PC-3 (cell line): ENCODE measurements around the gene MVB12B. TPM values are rescaled to one million over a fixed set of nuclear protein-coding genes. Genes with fewer than 3 reads are reported as not detected.
A peak's percentile ranks its signal among the peaks of the same experiment; 100 is the strongest.

Source experiments
- ATAC-seq: fragments of 200-7000 bp; cut with Tn5 transposase; 2 replicates; pipeline ENCODE4 v1.9.1; 2020; ENCODE audit warnings: mild to moderate bottlenecking, moderate library complexity
- BruUV-seq: library from RNA; stranded (reverse); fragments of 400-500 nt; replicated peaks from 2 replicates; lab custom pipeline; 2021; lab: Mats Ljungman, UMichigan
- CTCF ChIA-PET: fragments of 300-600 bp; sonication (Branson Sonifier 250); formaldehyde crosslinking; loops from one replicate; lab custom pipeline; 2022; ENCODE audit warnings: antibody characterized with exemption; lab: Charles Lee
- POLR2A ChIA-PET: fragments of 300-600 bp; sonication (Branson Sonifier 250); formaldehyde crosslinking; loops from one replicate; lab custom pipeline; 2022; ENCODE audit warnings: antibody characterized with exemption; ENCODE audit not compliant: unreplicated experiment; lab: Charles Lee
- DNase-seq: peaks from one replicate; pipeline ENCODE4 v3.0.0-alpha.2; 2015
- H2AFZ ChIP-seq: fragments of 300-600 bp; sonication (generic); 2 replicates; pipeline ENCODE4 v1.6.0; 2016; ENCODE audit warnings: antibody characterized with exemption, low read length
- H3F3A ChIP-seq: fragments of 300-600 bp; sonication (generic); one replicate; pipeline ENCODE4 v1.6.0; 2017; ENCODE audit warnings: antibody characterized with exemption, low read length, control low read depth, mild to moderate bottlenecking; ENCODE audit not compliant: unreplicated experiment
- H3K27ac ChIP-seq: fragments of 300-600 bp; sonication (generic); 2 replicates; pipeline ENCODE4 v1.5.1; 2016; ENCODE audit warnings: mild to moderate bottlenecking, low read length
- H3K27me3 ChIP-seq: fragments of 300-600 bp; sonication (generic); 2 replicates; pipeline ENCODE4 v1.6.1; 2016; ENCODE audit warnings: low read length, mixed read lengths
- H3K36me3 ChIP-seq: fragments of 300-600 bp; sonication (generic); 2 replicates; pipeline ENCODE4 v1.6.1; 2016; ENCODE audit warnings: low read depth, mixed run types, low read length, mixed read lengths
- H3K4me1 ChIP-seq: fragments of 300-600 bp; sonication (generic); 2 replicates; pipeline ENCODE4 v1.5.1; 2016; ENCODE audit warnings: low read length; ENCODE audit not compliant: insufficient read depth
- H3K4me2 ChIP-seq: fragments of 300-600 bp; sonication (generic); 2 replicates; pipeline ENCODE4 v1.6.0; 2016; ENCODE audit warnings: low read length
- H3K4me3 ChIP-seq: fragments of 300-600 bp; sonication (generic); 2 replicates; pipeline ENCODE4 v1.5.1; 2016; ENCODE audit warnings: mild to moderate bottlenecking, low read length, mixed read lengths
- H3K79me2 ChIP-seq: fragments of 300-600 bp; sonication (generic); 2 replicates; pipeline ENCODE4 v1.6.1; 2017; ENCODE audit warnings: low read length, mixed read lengths
- H3K9ac ChIP-seq: fragments of 300-600 bp; sonication (generic); 2 replicates; pipeline ENCODE4 v1.6.0; 2016; ENCODE audit warnings: mild to moderate bottlenecking, low read length
- H3K9me2 ChIP-seq: fragments of 300-600 bp; sonication (generic); replicated peaks from 2 replicates; pipeline ENCODE4 v1.6.1; 2016; ENCODE audit warnings: mixed run types, low read length, mixed read lengths
- H3K9me3 ChIP-seq: fragments of 300-600 bp; sonication (generic); 2 replicates; pipeline ENCODE4 v1.6.1; 2016; ENCODE audit warnings: low read length, mixed read lengths
- H4K20me1 ChIP-seq: fragments of 300-600 bp; sonication (generic); 2 replicates; pipeline ENCODE4 v1.6.1; 2016; ENCODE audit warnings: low read length, mixed read lengths
- CTCF ChIP-seq: fragments of 300-600 bp; sonication (generic); conservative IDR thresholded peaks from 2 replicates; pipeline ENCODE4 v1.5.1; 2017; ENCODE audit warnings: antibody characterized with exemption, low read depth, mild to moderate bottlenecking, low read length
- EZH2 ChIP-seq: fragments of 300-600 bp; sonication (generic); IDR thresholded peaks from one replicate; pipeline ENCODE4 v1.6.1; 2017; ENCODE audit warnings: antibody characterized with exemption, mild to moderate bottlenecking, low read length; ENCODE audit not compliant: unreplicated experiment
- EZH2phosphoT487 ChIP-seq: fragments of 300-600 bp; sonication (generic); IDR thresholded peaks from 2 replicates; pipeline ENCODE4 v1.6.1; 2018; ENCODE audit warnings: mild to moderate bottlenecking, antibody characterized with exemption, low read length, borderline replicate concordance
- intact Hi-C: fragments of 100-400 bp; cut with micrococcal nuclease; formaldehyde crosslinking; loops from 2 replicates; pipeline ENCODE4 v1.9.0; 2023
- total RNA-seq: library from RNA; depleted of rRNA; stranded (reverse); fragments of >200 nt; gene quantifications from 2 replicates; pipeline ENCODE4 v1.2.3, GENCODE V29; 2014

Gene MVB12B
- total RNA-seq, 1 experiment from 2014 or later = 7.2 TPM

DNA sequence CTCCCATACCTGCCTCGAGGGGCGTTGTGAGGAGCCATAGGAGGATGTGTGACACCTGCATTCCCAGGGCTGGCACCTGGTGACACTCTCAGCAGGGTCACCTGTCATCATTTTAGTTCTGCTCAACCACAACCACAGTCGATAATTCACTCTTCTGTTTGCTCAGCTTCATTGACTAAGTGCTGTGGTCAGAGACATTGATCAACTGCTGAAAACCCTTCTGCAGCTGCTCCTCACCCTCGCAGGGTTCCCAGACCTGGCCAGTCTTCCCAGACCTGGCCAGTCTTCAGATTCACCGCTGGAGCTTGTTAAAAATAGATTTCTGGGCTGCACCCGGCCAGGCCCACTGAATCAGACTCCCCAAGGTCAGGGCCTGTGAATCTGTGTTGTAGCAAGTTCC is 92.8 kb downstream of the MVB12B start:
- no peak for TF ChIP-seq EZH2phosphoT487
- DNase-seq = peak; percentile 67
- H3K4me2 ChIP-seq = peak overlapping the region; percentile 51
- no peaks in the 10 kb centered on the region for H3K9me3 ChIP-seq
- ChIA-PET CTCF (no interaction called here), POLR2A (no interaction called here)
- no peaks in the 10 kb centered on the region for H4K20me1 ChIP-seq
- intact Hi-C loops = no loop called here
- peak overlapping the region; percentile 78 for H3K9ac ChIP-seq
- no peaks in the 10 kb centered on the region for H3F3A ChIP-seq
- no peak overlapping the region for H3K4me3 ChIP-seq
- H2AFZ ChIP-seq = no peak overlapping the region
- no peaks in the 10 kb centered on the region for H3K9me2 ChIP-seq
- ATAC-seq = peak; percentile 34; the same call in 1 of the 2 replicates
- peak overlapping the region; percentile 97 for H3K27ac ChIP-seq
- no peaks in the 10 kb centered on the region for H3K27me3 ChIP-seq
- no TSS peak for BruUV-seq
- no peaks in the 10 kb centered on the region for H3K79me2 ChIP-seq
- H3K36me3 ChIP-seq = no peaks in the 10 kb centered on the region; the same call in 1 of the 2 replicates
- peaks cover 21% of the 10 kb centered on the region for H3K4me1 ChIP-seq

DNA sequence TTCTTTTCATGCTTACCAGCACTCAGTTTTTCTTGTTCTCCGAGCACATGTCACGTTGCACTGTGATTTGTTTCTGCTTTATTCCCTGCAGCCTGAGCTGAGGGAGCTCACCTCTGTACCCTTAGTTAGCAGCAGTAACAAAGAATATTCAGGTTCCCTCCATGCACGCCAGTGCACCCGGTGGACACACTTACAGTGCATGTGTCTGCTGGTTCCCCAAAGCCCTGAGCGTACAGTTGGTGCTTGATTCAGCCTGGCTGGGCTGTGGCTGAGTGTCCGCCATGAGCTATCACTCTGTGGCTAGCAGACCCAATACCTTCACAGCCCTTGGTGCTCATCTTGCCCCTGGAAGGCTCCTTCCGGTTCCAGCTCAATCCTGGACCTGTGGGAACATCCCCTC is 93.5 kb downstream of the MVB12B start:
- no TSS peak for BruUV-seq
- Histone ChIP-seq H4K20me1 (no peaks in the 10 kb centered on the region), H3K4me1 (peaks cover 21% of the 10 kb centered on the region), H3F3A (no peaks in the 10 kb centered on the region), H3K9ac (peak overlapping the region; percentile 78), H3K27ac (peak overlapping the region; percentile 97), H3K4me2 (peak overlapping the region; percentile 51), H3K27me3 (no peaks in the 10 kb centered on the region), H3K9me2 (no peaks in the 10 kb centered on the region), H3K79me2 (no peaks in the 10 kb centered on the region), H2AFZ (no peak overlapping the region), H3K9me3 (no peaks in the 10 kb centered on the region), H3K36me3 (no peaks in the 10 kb centered on the region; the same call in 1 of the 2 replicates), H3K4me3 (no peak overlapping the region)
- intact Hi-C loops = no loop called here
- TF ChIP-seq CTCF (no peak), EZH2phosphoT487 (no peak), EZH2 (no peak)
- POLR2A ChIA-PET = no interaction called here
- CTCF ChIA-PET = interaction anchor here (0.6 kb wide), 1 partner anchor 102 kb away, joined by 3 read pairs; no protein-coding TSS in a partner anchor
- DNase-seq = no peak
- ATAC-seq = no peak

GRCh38 chr9:126420643-126421564 is 94.3 kb downstream of the MVB12B start:
- no peaks in the 10 kb centered on the region; the same call in 1 of the 2 replicates for H3K36me3 ChIP-seq
- no peaks in the 10 kb centered on the region for H3F3A ChIP-seq
- peak overlapping the region; percentile 51 for H3K4me2 ChIP-seq
- H3K9ac ChIP-seq = peak overlapping the region; percentile 78
- H3K27ac ChIP-seq = peak overlapping the region; percentile 97
- no peak for TF ChIP-seq EZH2
- TF ChIP-seq CTCF = no peak
- TF ChIP-seq EZH2phosphoT487 = no peak
- no peaks in the 10 kb centered on the region for H3K9me2 ChIP-seq
- H2AFZ ChIP-seq = no peak overlapping the region
- intact Hi-C loops = no loop called here
- H3K4me1 ChIP-seq = peaks cover 21% of the 10 kb centered on the region
- DNase-seq (peak; percentile 87), ATAC-seq (peak; percentile 94)
- H3K79me2 ChIP-seq = no peaks in the 10 kb centered on the region
- ChIA-PET CTCF (no interaction called here), POLR2A (no interaction called here)
- no peaks in the 10 kb centered on the region for H3K9me3 ChIP-seq
- H4K20me1 ChIP-seq = no peaks in the 10 kb centered on the region
- no TSS peak for BruUV-seq
- H3K27me3 ChIP-seq = no peaks in the 10 kb centered on the region
- H3K4me3 ChIP-seq = no peak overlapping the region
